ENCODE results near the gene CRYGD.

CRYGD gene

GRCh38 chr2:208077276-208077675, 47.0 kb downstream of the CRYGD start:
- no peak for DNase-seq

- DNase-seq: no peak
Observed at GRCh38 chr2:208074610-208075356, 49.5 kb downstream of the CRYGD start.

GRCh38 chr2:208072250-208072892, 52.0 kb downstream of the CRYGD start:
- DNase-seq: peak; percentile 24

All from amniotic stem cell (primary cell).